Activated naive CD8-positive, alpha-beta T cell (primary cell): Measurements from ENCODE around the gene AKAP7.
"Not testable (repeated sequence)": the region's sequence is repeated elsewhere in the genome, so short reads cannot be mapped to it uniquely, and the experiment has no call there.

Experiments
- H3K27ac Mint-ChIP-seq: one replicate; pipeline ENCODE4 v1.8.0; 2021; ENCODE audit warnings: mixed read lengths
- H3K27me3 Mint-ChIP-seq: one replicate; pipeline ENCODE4 v1.8.0; 2021; ENCODE audit warnings: mixed read lengths
- H3K36me3 Mint-ChIP-seq: one replicate; pipeline ENCODE4 v1.8.0; 2021; ENCODE audit warnings: mixed read lengths
- H3K4me1 Mint-ChIP-seq: one replicate; pipeline ENCODE4 v1.8.0; 2021; ENCODE audit warnings: low read depth, mixed read lengths
- H3K4me3 Mint-ChIP-seq: one replicate; pipeline ENCODE4 v1.8.0; 2021; ENCODE audit warnings: mild to moderate bottlenecking, mixed read lengths
- H3K9me3 Mint-ChIP-seq: one replicate; pipeline ENCODE4 v1.8.0; 2021; ENCODE audit warnings: low read depth, mixed read lengths

The AKAP7 gene

GRCh38 chr6:131231103-131231502 lies 95.8 kb downstream of the AKAP7 start:
- peaks cover 12% of the 10 kb centered on the region for H3K36me3 Mint-ChIP-seq
- no peaks in the 10 kb centered on the region for H3K27me3 Mint-ChIP-seq
- peaks cover 23% of the 10 kb centered on the region for H3K4me1 Mint-ChIP-seq
- no peak overlapping the region for H3K27ac Mint-ChIP-seq
- H3K4me3 Mint-ChIP-seq, result no peak overlapping the region
- no peaks in the 10 kb centered on the region for H3K9me3 Mint-ChIP-seq

GRCh38 chr6:131231891-131232290 lies 96.6 kb downstream of the AKAP7 start:
- Mint-ChIP-seq H3K27me3 (no peaks in the 10 kb centered on the region), H3K27ac (no peak overlapping the region), H3K4me3 (no peak overlapping the region), H3K9me3 (no peaks in the 10 kb centered on the region), H3K4me1 (peaks cover 20% of the 10 kb centered on the region), H3K36me3 (peaks cover 14% of the 10 kb centered on the region)

- H3K4me3 Mint-ChIP-seq, result no peak overlapping the region
These were observed 109.7 kb downstream of the AKAP7 start for GRCh38 chr6:131244942-131245341.

GRCh38 chr6:131250122-131250521 lies 114.9 kb downstream of the AKAP7 start:
- Mint-ChIP-seq H3K9me3 (no peaks in the 10 kb centered on the region), H3K4me3 (peak overlapping the region; percentile 81), H3K27ac (peak overlapping the region; percentile 62), H3K4me1 (peaks cover 43% of the 10 kb centered on the region), H3K36me3 (peaks cover 2% of the 10 kb centered on the region), H3K27me3 (no peaks in the 10 kb centered on the region)

More at GRCh38 chr6:131244942-131245341, 109.7 kb downstream of the AKAP7 start:
- Mint-ChIP-seq H3K4me1 (peaks cover 28% of the 10 kb centered on the region), H3K36me3 (peaks cover 20% of the 10 kb centered on the region), H3K27me3 (no peaks in the 10 kb centered on the region), H3K9me3 (peaks cover 18% of the 10 kb centered on the region), H3K27ac (no peak overlapping the region)

- H3K36me3 Mint-ChIP-seq, result no peaks in the 10 kb centered on the region
- peak overlapping the region; percentile 62 for H3K27ac Mint-ChIP-seq
- H3K27me3 Mint-ChIP-seq, result no peaks in the 10 kb centered on the region
- peak overlapping the region; percentile 81 for H3K4me3 Mint-ChIP-seq
- H3K4me1 Mint-ChIP-seq, result peaks cover 48% of the 10 kb centered on the region
- H3K9me3 Mint-ChIP-seq, result no peaks in the 10 kb centered on the region
These were observed 115.7 kb downstream of the AKAP7 start for GRCh38 chr6:131250936-131251335.

- Mint-ChIP-seq H3K27me3 (no peaks in the 10 kb centered on the region), H3K4me1 (peaks cover 48% of the 10 kb centered on the region), H3K4me3 (peak overlapping the region; percentile 53), H3K27ac (peak overlapping the region; percentile 24), H3K36me3 (no peaks in the 10 kb centered on the region), H3K9me3 (no peaks in the 10 kb centered on the region)
These were observed 116.4 kb downstream of the AKAP7 start for GRCh38 chr6:131251590-131252199.

GRCh38 chr6:131255434-131255833 lies 120.2 kb downstream of the AKAP7 start:
- H3K27me3 Mint-ChIP-seq, result no peaks in the 10 kb centered on the region
- peaks cover 50% of the 10 kb centered on the region for H3K4me1 Mint-ChIP-seq
- H3K4me3 Mint-ChIP-seq, result no peak overlapping the region
- peak overlapping the region; percentile 29 for H3K27ac Mint-ChIP-seq
- H3K9me3 Mint-ChIP-seq, result peaks cover 2% of the 10 kb centered on the region
- peaks cover 4% of the 10 kb centered on the region for H3K36me3 Mint-ChIP-seq

GRCh38 chr6:131255911-131256310 lies 120.6 kb downstream of the AKAP7 start:
- H3K27ac Mint-ChIP-seq, result peak overlapping the region; percentile 35
- H3K27me3 Mint-ChIP-seq, result no peaks in the 10 kb centered on the region
- peaks cover 46% of the 10 kb centered on the region for H3K4me1 Mint-ChIP-seq
- peaks cover 5% of the 10 kb centered on the region for H3K36me3 Mint-ChIP-seq
- no peak overlapping the region for H3K4me3 Mint-ChIP-seq
- H3K9me3 Mint-ChIP-seq, result peaks cover 3% of the 10 kb centered on the region

- Mint-ChIP-seq H3K27ac (no peak overlapping the region), H3K9me3 (peaks cover 8% of the 10 kb centered on the region)
These were observed 121.8 kb downstream of the AKAP7 start for GRCh38 chr6:131257104-131257503.

GRCh38 chr6:131258010-131258652 lies 122.9 kb downstream of the AKAP7 start:
- Mint-ChIP-seq H3K4me1 (peaks cover 27% of the 10 kb centered on the region), H3K4me3 (no peak overlapping the region), H3K27me3 (no peaks in the 10 kb centered on the region), H3K36me3 (peaks cover 13% of the 10 kb centered on the region), H3K27ac (peak overlapping the region; percentile 25), H3K9me3 (peaks cover 8% of the 10 kb centered on the region)

More at GRCh38 chr6:131257104-131257503, 121.8 kb downstream of the AKAP7 start:
- peaks cover 10% of the 10 kb centered on the region for H3K36me3 Mint-ChIP-seq
- no peak overlapping the region for H3K4me3 Mint-ChIP-seq
- H3K27me3 Mint-ChIP-seq, result no peaks in the 10 kb centered on the region
- H3K4me1 Mint-ChIP-seq, result peaks cover 34% of the 10 kb centered on the region

GRCh38 chr6:131258816-131259476 lies 123.7 kb downstream of the AKAP7 start:
- Mint-ChIP-seq H3K36me3 (peaks cover 19% of the 10 kb centered on the region), H3K27ac (peak overlapping the region; percentile 80), H3K27me3 (no peaks in the 10 kb centered on the region), H3K4me1 (peaks cover 27% of the 10 kb centered on the region), H3K4me3 (no peak overlapping the region), H3K9me3 (peaks cover 8% of the 10 kb centered on the region)

GRCh38 chr6:131260960-131261359 lies 125.7 kb downstream of the AKAP7 start:
- H3K9me3 Mint-ChIP-seq, result peaks cover 12% of the 10 kb centered on the region
- H3K27me3 Mint-ChIP-seq, H3K27ac Mint-ChIP-seq, H3K4me3 Mint-ChIP-seq: not testable (repeated sequence)
- H3K4me1 Mint-ChIP-seq, result peaks cover 22% of the 10 kb centered on the region
- H3K36me3 Mint-ChIP-seq, result peaks cover 28% of the 10 kb centered on the region

- no peaks in the 10 kb centered on the region for H3K27me3 Mint-ChIP-seq
- peaks cover 29% of the 10 kb centered on the region for H3K4me1 Mint-ChIP-seq
- no peak overlapping the region for H3K4me3 Mint-ChIP-seq
- H3K9me3 Mint-ChIP-seq, result peaks cover 12% of the 10 kb centered on the region
- no peak overlapping the region for H3K27ac Mint-ChIP-seq
- H3K36me3 Mint-ChIP-seq, result peaks cover 28% of the 10 kb centered on the region
These were observed 126.8 kb downstream of the AKAP7 start for GRCh38 chr6:131262060-131262459.

GRCh38 chr6:131265939-131266338 lies 130.7 kb downstream of the AKAP7 start:
- peak overlapping the region; percentile 67 for H3K27ac Mint-ChIP-seq
- peaks cover 9% of the 10 kb centered on the region for H3K9me3 Mint-ChIP-seq
- H3K4me3 Mint-ChIP-seq, result no peak overlapping the region
- H3K36me3 Mint-ChIP-seq, result peaks cover 37% of the 10 kb centered on the region
- H3K4me1 Mint-ChIP-seq, result peaks cover 35% of the 10 kb centered on the region
- H3K27me3 Mint-ChIP-seq, result no peaks in the 10 kb centered on the region

GRCh38 chr6:131268303-131268702 lies 133.0 kb downstream of the AKAP7 start:
- H3K27ac Mint-ChIP-seq, result no peak overlapping the region
- peaks cover 36% of the 10 kb centered on the region for H3K36me3 Mint-ChIP-seq
- no peak overlapping the region for H3K4me3 Mint-ChIP-seq
- no peaks in the 10 kb centered on the region for H3K27me3 Mint-ChIP-seq
- H3K4me1 Mint-ChIP-seq, result peaks cover 35% of the 10 kb centered on the region
- peaks cover 5% of the 10 kb centered on the region for H3K9me3 Mint-ChIP-seq
